K562 (cell line): ENCODE results near the gene RCSD1. TPM values are rescaled to one million over a fixed set of nuclear protein-coding genes. Genes with fewer than 3 reads are reported as not detected.

Experiments used
- CBX1 ChIP-seq: sonication (generic); IDR thresholded peaks from 2 replicates; pipeline ENCODE4 v1.6.1; 2016; ENCODE audit warnings: antibody characterized with exemption, low read depth, mild to moderate bottlenecking
- CTCF ChIP-seq, 3 experiments: IDR thresholded peaks in 2 of 3; conservative IDR thresholded peaks in 1 of 3; 2 replicates each; pipeline ENCODE4 v1.5.1; 2011 to 2012; ENCODE audit warnings: low read length in 3 of 3, mild to moderate bottlenecking in 3 of 3, control low read depth in 2 of 3, improper control_type of control experiment in 1 of 3, inconsistent platforms in 1 of 3, low read depth in 1 of 3, mixed read lengths in 1 of 3, moderate library complexity in 1 of 3; ENCODE audit not compliant: insufficient read depth in 2 of 3
- ELF4 ChIP-seq: fragments of 450-650 bp; formaldehyde crosslinking; IDR thresholded peaks from 2 replicates; pipeline ENCODE4 v1.4.0; 2022; ENCODE audit warnings: missing genetic modification characterization
- FOSL1 ChIP-seq: fragments of 200-800 bp; sonication (Bioruptor generic); conservative IDR thresholded peaks from 2 replicates; pipeline ENCODE4 v1.6.1; 2016; ENCODE audit warnings: missing genetic modification characterization, missing compliant biosample characterization
- FOXK2 ChIP-seq, 2 experiments: fragments of 450-650 bp; IDR thresholded peaks in 1 of 2; conservative IDR thresholded peaks in 1 of 2; 2 replicates each; pipeline ENCODE4 v1.6.1; 2016; ENCODE audit warnings: low read depth in 2 of 2, mild to moderate bottlenecking in 1 of 2
- GATAD2A ChIP-seq: fragments of 450-650 bp; IDR thresholded peaks from 2 replicates; pipeline ENCODE4 v1.6.1; 2017
- GATAD2B ChIP-seq: fragments of 450-650 bp; IDR thresholded peaks from 2 replicates; pipeline ENCODE4 v1.6.1; 2017; ENCODE audit warnings: mild to moderate bottlenecking, borderline replicate concordance
- MTA1 ChIP-seq: fragments of 450-650 bp; IDR thresholded peaks from 2 replicates; pipeline ENCODE4 v1.6.1; 2017; ENCODE audit warnings: borderline replicate concordance
- NEUROD1 ChIP-seq: fragments of 150-350 bp; IDR thresholded peaks from 2 replicates; pipeline ENCODE4 v1.6.1; 2014; ENCODE audit warnings: borderline replicate concordance, low read length, low read depth; ENCODE audit not compliant: partially characterized antibody
- NFE2 ChIP-seq: IDR thresholded peaks from 2 replicates; pipeline ENCODE4 v1.6.1; 2014; ENCODE audit warnings: antibody characterized with exemption, low read depth
- NFXL1 ChIP-seq: fragments of 450-650 bp; formaldehyde crosslinking; IDR thresholded peaks from 2 replicates; pipeline ENCODE4 v1.4.0; 2021; ENCODE audit warnings: mild to moderate bottlenecking
- PTTG1 ChIP-seq: fragments of 450-650 bp; IDR thresholded peaks from 2 replicates; pipeline ENCODE4 v1.6.1; 2016; ENCODE audit warnings: low read depth, mild to moderate bottlenecking, missing genetic modification characterization, missing compliant biosample characterization
- RFX1 ChIP-seq: fragments of 450-650 bp; IDR thresholded peaks from 2 replicates; pipeline ENCODE4 v1.6.1; 2016; ENCODE audit warnings: mild to moderate bottlenecking, moderate library complexity
- SRSF1 ChIP-seq: fragments of 200-400 bp; formaldehyde crosslinking; IDR thresholded peaks from 2 replicates; pipeline ENCODE4 v1.6.1; 2017; ENCODE audit warnings: mild to moderate bottlenecking, low read depth, low read length, moderate library complexity
- TAL1 ChIP-seq: fragments of 450-650 bp; IDR thresholded peaks from 2 replicates; pipeline ENCODE4 v1.6.1; 2016; ENCODE audit warnings: mild to moderate bottlenecking
- TEAD2 ChIP-seq: fragments of 450-650 bp; IDR thresholded peaks from 2 replicates; pipeline ENCODE4 v1.6.1; 2016; ENCODE audit warnings: missing genetic modification characterization, control low read depth, missing compliant biosample characterization
- THRAP3 ChIP-seq: fragments of 450-650 bp; IDR thresholded peaks from 2 replicates; pipeline ENCODE4 v1.6.1; 2016; ENCODE audit warnings: mild to moderate bottlenecking, inconsistent platforms, borderline replicate concordance
- YY1 ChIP-seq, 3 experiments: IDR thresholded peaks; 2 replicates each; pipeline ENCODE4 v1.6.1; 2011; ENCODE audit warnings: low read length in 2 of 3, mild to moderate bottlenecking in 2 of 3, moderate library complexity in 2 of 3, borderline replicate concordance in 1 of 3, control low read depth in 1 of 3, low read depth in 1 of 3; ENCODE audit not compliant: insufficient read depth in 3 of 3, insufficient replicate concordance in 2 of 3, control insufficient read depth in 1 of 3, insufficient read length in 1 of 3; ENCODE audit errors: extremely low read depth in 1 of 3
- ZBTB5 ChIP-seq: fragments of 450-650 bp; IDR thresholded peaks from 2 replicates; pipeline ENCODE4 v1.6.1; 2017; ENCODE audit warnings: antibody characterized with exemption
- ZEB2 ChIP-seq: fragments of 450-650 bp; IDR thresholded peaks from 2 replicates; pipeline ENCODE4 v1.6.1; 2016
- ZNF324 ChIP-seq: fragments of 250-450 bp; sonication (Bioruptor Pico); IDR thresholded peaks from 2 replicates; pipeline ENCODE4 v1.4.0; 2020; ENCODE audit warnings: mild to moderate bottlenecking
- ZNF431 ChIP-seq: sonication (generic); formaldehyde crosslinking; IDR thresholded peaks from 2 replicates; pipeline ENCODE4 v1.8.0; 2022; ENCODE audit warnings: mild to moderate bottlenecking, missing genetic modification reagents
- ZNF449 ChIP-seq: fragments of 250-450 bp; sonication (Bioruptor Pico); IDR thresholded peaks from 2 replicates; pipeline ENCODE4 v1.8.0; 2022; ENCODE audit warnings: moderate library complexity, mild to moderate bottlenecking, inconsistent platforms
- ZNF57 ChIP-seq: fragments of 450-650 bp; formaldehyde crosslinking; IDR thresholded peaks from 2 replicates; pipeline ENCODE4 v1.4.0; 2020; ENCODE audit warnings: mild to moderate bottlenecking, moderate library complexity
- ZNF644 ChIP-seq: fragments of 200-800 bp; sonication (Bioruptor generic); IDR thresholded peaks from 2 replicates; pipeline ENCODE4 v1.6.1; 2016; ENCODE audit warnings: low read depth, missing genetic modification characterization, missing compliant biosample characterization
- ZNF76 ChIP-seq: fragments of 250-450 bp; sonication (Bioruptor Pico); IDR thresholded peaks from 2 replicates; pipeline ENCODE4 v1.4.0; 2020; ENCODE audit warnings: mild to moderate bottlenecking, moderate library complexity, borderline replicate concordance
- polyA plus RNA-seq, 8 experiments: library from polyadenylated mRNA; depleted of rRNA in 4 of 8; stranded (reverse) in 5 of 8; unstranded in 3 of 8; fragments of >200 nt; fragmentation: Nextera tagmentation in 2 of 8; fragmentation: Illumina TruSeq in 1 of 8; extraction: Ambion mirVana in 2 of 8; extraction: Trizol in 1 of 8; gene quantifications; 2 replicates each; pipeline versions ENCODE4 v1.2.1 to v1.2.3, GENCODE V29; 2011 to 2014; ENCODE audit warnings: inconsistent platforms in 1 of 8, missing spikeins in 1 of 8
- total RNA-seq, 7 experiments: library from RNA; depleted of rRNA in 6 of 7; stranded (reverse); fragments of >200 nt in 6 of 7; fragmentation: Illumina TruSeq in 2 of 7; extraction: Trizol in 2 of 7; gene quantifications; 2 replicates each; pipeline versions ENCODE4 v1.2.1 to v1.2.3, GENCODE V29; 2011 to 2021; ENCODE audit warnings: low replicate concordance in 1 of 7

The RCSD1 gene
- total and polyA plus RNA-seq, 9 of the 15 experiments (the other 6 are each of a cell fraction or from before 2014, with no cell fraction given): 7.8 to 69.8 (median 45.3) TPM

GRCh38 chr1:167747988-167748387, 118.0 kb downstream of the RCSD1 start (continued):
- TF ChIP-seq FOXK2 (conservative IDR thresholded peaks at IDR 0.05 in 1 of 2, IDR thresholded peaks at IDR 0.05 in 1 of 2; ENCODE audit: low read depth in 2 of 2): peak; percentile 79 to 81; a peak in 3 of 4 replicates
- TF ChIP-seq ZNF449 (CRISPR knock-in tag): no peak
- TF ChIP-seq YY1 (IDR thresholded peaks at IDR 0.05; ENCODE audit: borderline replicate concordance in 1 of 3, control insufficient read depth in 1 of 3, extremely low read depth in 1 of 3, insufficient read depth in 3 of 3, insufficient read length in 1 of 3, insufficient replicate concordance in 2 of 3, low read depth in 1 of 3, low read length in 2 of 3): no peak
- TF ChIP-seq NEUROD1: no peak
- no peak for TF ChIP-seq ZNF644 (tag)
- no peak for TF ChIP-seq SRSF1
- no peak for TF ChIP-seq PTTG1
- no peak for TF ChIP-seq ZNF76 (CRISPR knock-in tag)
- TF ChIP-seq ZNF431 (CRISPR knock-in tag): no peak
- TF ChIP-seq TEAD2: no peak
- no peak for TF ChIP-seq ZNF57 (CRISPR knock-in tag)
- no peak for TF ChIP-seq CBX1
- peak; percentile 97 for TF ChIP-seq NFE2
- no peak for TF ChIP-seq ZEB2
- peak; percentile 55 for TF ChIP-seq FOSL1
- no peak for TF ChIP-seq ZBTB5
- no peak for TF ChIP-seq NFXL1 (CRISPR knock-in tag)
- TF ChIP-seq GATAD2A: peak; percentile 60; the same call in 1 of the 2 replicates
- no peak for TF ChIP-seq ELF4
- TF ChIP-seq THRAP3: no peak
- TF ChIP-seq CTCF (IDR thresholded peaks at IDR 0.05 in 2 of 3, conservative IDR thresholded peaks at IDR 0.05 in 1 of 3; ENCODE audit: insufficient read depth in 2 of 3, low read depth in 1 of 3, low read length in 3 of 3): no peak
- no peak for TF ChIP-seq ZNF324
- TF ChIP-seq RFX1: no peak; the same call in 1 of the 2 replicates
- no peak for TF ChIP-seq TAL1
- peak; percentile 77 for TF ChIP-seq GATAD2B
- no peak for TF ChIP-seq MTA1
